HEK293T (cell line): ENCODE results near the gene CACNA1E.

Experiments
- CTCF ChIA-PET: fragments of 350-600 bp; formaldehyde crosslinking; extraction: SDS; loops from one replicate; lab custom pipeline; 2021; ENCODE audit warnings: antibody characterized with exemption, inconsistent platforms; lab: Yijun Ruan, JAX
- POLR2A ChIA-PET: fragments of 350-600 bp; formaldehyde crosslinking; extraction: SDS; loops from one replicate; lab custom pipeline; 2020; ENCODE audit warnings: antibody characterized with exemption, inconsistent platforms; lab: Yijun Ruan, JAX
- DNase-seq: peaks from one replicate; pipeline ENCODE4 v3.0.0; 2012; ENCODE audit warnings: mixed read lengths; ENCODE audit errors: extremely low spot score
- ARNT ChIP-seq: fragments of 450-650 bp; IDR thresholded peaks from 2 replicates; pipeline ENCODE4 v1.6.1; 2017; ENCODE audit warnings: mild to moderate bottlenecking
- BHLHE40 ChIP-seq: fragments of 450-650 bp; IDR thresholded peaks from 2 replicates; pipeline ENCODE4 v1.6.1; 2016; ENCODE audit warnings: mild to moderate bottlenecking, moderate library complexity, borderline replicate concordance
- CTBP1 ChIP-seq: fragments of 450-650 bp; IDR thresholded peaks from 2 replicates; pipeline ENCODE4 v1.6.1; 2016; ENCODE audit warnings: borderline replicate concordance
- ELF4 ChIP-seq: fragments of 450-650 bp; IDR thresholded peaks from 2 replicates; pipeline ENCODE4 v1.6.1; 2017; ENCODE audit warnings: antibody characterized with exemption
- FOXA1 ChIP-seq: fragments of 450-650 bp; IDR thresholded peaks from 2 replicates; pipeline ENCODE4 v1.6.1; 2016; ENCODE audit warnings: mild to moderate bottlenecking
- FOXK2 ChIP-seq: fragments of 450-650 bp; IDR thresholded peaks from 2 replicates; pipeline ENCODE4 v1.6.1; 2016; ENCODE audit warnings: mild to moderate bottlenecking
- FOXM1 ChIP-seq: fragments of 450-650 bp; IDR thresholded peaks from 2 replicates; pipeline ENCODE4 v1.6.1; 2017; ENCODE audit warnings: mild to moderate bottlenecking, borderline replicate concordance
- HDGF ChIP-seq: fragments of 450-650 bp; IDR thresholded peaks from 2 replicates; pipeline ENCODE4 v1.6.1; 2017; ENCODE audit warnings: antibody characterized with exemption, borderline replicate concordance
- L3MBTL2 ChIP-seq: fragments of 450-650 bp; conservative IDR thresholded peaks from 2 replicates; pipeline ENCODE4 v1.6.1; 2016; ENCODE audit warnings: mild to moderate bottlenecking
- LEF1 ChIP-seq: fragments of 450-650 bp; IDR thresholded peaks from 2 replicates; pipeline ENCODE4 v1.6.1; 2017; ENCODE audit warnings: mild to moderate bottlenecking, borderline replicate concordance
- NFRKB ChIP-seq: fragments of 450-650 bp; IDR thresholded peaks from 2 replicates; pipeline ENCODE4 v1.6.1; 2016; ENCODE audit warnings: mild to moderate bottlenecking, moderate library complexity
- PKNOX1 ChIP-seq: fragments of 450-650 bp; IDR thresholded peaks from 2 replicates; pipeline ENCODE4 v1.6.1; 2016
- SP1 ChIP-seq: fragments of 450-650 bp; IDR thresholded peaks from 2 replicates; pipeline ENCODE4 v1.6.1; 2017
- SUZ12 ChIP-seq: fragments of 450-650 bp; IDR thresholded peaks from 2 replicates; pipeline ENCODE4 v1.6.1; 2016; ENCODE audit warnings: mild to moderate bottlenecking
- TARDBP ChIP-seq: fragments of 450-650 bp; IDR thresholded peaks from 2 replicates; pipeline ENCODE4 v1.6.1; 2016
- ZNF384 ChIP-seq: fragments of 450-650 bp; IDR thresholded peaks from 2 replicates; pipeline ENCODE4 v1.6.1; 2016

Gene CACNA1E

GRCh38 chr1:181548497-181548896, 65.2 kb downstream of the CACNA1E start:
- no peak for DNase-seq
- ChIA-PET CTCF (no interaction called here), POLR2A (no interaction called here)
- TF ChIP-seq HDGF (no peak), ELF4 (no peak), BHLHE40 (no peak), SP1 (no peak), FOXK2 (no peak), NFRKB (no peak), FOXA1 (no peak), LEF1 (no peak), PKNOX1 (no peak), FOXM1 (no peak), ZNF384 (no peak), ARNT (no peak), SUZ12 (no peak), CTBP1 (no peak), L3MBTL2 (no peak), TARDBP (no peak)

- TF ChIP-seq ARNT (no peak), TARDBP (no peak), HDGF (no peak), SP1 (no peak), FOXM1 (no peak), CTBP1 (no peak), BHLHE40 (no peak), ZNF384 (no peak), FOXK2 (no peak)
- POLR2A ChIA-PET = no interaction called here
- CTCF ChIA-PET = no interaction called here
- DNase-seq = no peak
Measured at GRCh38 chr1:181551249-181551648, 67.9 kb downstream of the CACNA1E start.

- no peak for DNase-seq
- ChIA-PET POLR2A (no interaction called here), CTCF (no interaction called here)
- no peak for TF ChIP-seq BHLHE40
Measured at GRCh38 chr1:181551754-181552153, 68.4 kb downstream of the CACNA1E start.

GRCh38 chr1:181554465-181554864, 71.1 kb downstream of the CACNA1E start:
- ChIA-PET CTCF (interaction anchor here (0.5 kb wide), 1 partner anchor 64 kb away, joined by 3 read pairs; no protein-coding TSS in a partner anchor), POLR2A (no interaction called here)
- DNase-seq = no peak
- TF ChIP-seq LEF1 (no peak), HDGF (no peak), FOXK2 (no peak), FOXM1 (no peak), ELF4 (no peak), SP1 (no peak), TARDBP (no peak), FOXA1 (no peak), NFRKB (no peak), L3MBTL2 (no peak), CTBP1 (no peak)

GRCh38 chr1:181556631-181557030, 73.3 kb downstream of the CACNA1E start:
- POLR2A ChIA-PET = no interaction called here
- CTCF ChIA-PET = no interaction called here
- TF ChIP-seq PKNOX1 = no peak
- TF ChIP-seq HDGF = no peak
- no peak for TF ChIP-seq LEF1
- TF ChIP-seq BHLHE40 = no peak
- DNase-seq = no peak

GRCh38 chr1:181557313-181557712, 74.0 kb downstream of the CACNA1E start:
- CTCF ChIA-PET = no interaction called here
- POLR2A ChIA-PET = no interaction called here
- no peak for DNase-seq
- TF ChIP-seq ARNT (no peak), ZNF384 (no peak), FOXK2 (no peak)

GRCh38 chr1:181558416-181558815, 75.1 kb downstream of the CACNA1E start:
- TF ChIP-seq LEF1 = no peak
- POLR2A ChIA-PET = no interaction called here
- DNase-seq = no peak
- CTCF ChIA-PET = no interaction called here

- TF ChIP-seq ELF4 = no peak
- TF ChIP-seq CTBP1 = no peak
- TF ChIP-seq BHLHE40 = no peak
- no peak for TF ChIP-seq PKNOX1
- no peak for TF ChIP-seq SUZ12
- no peak for TF ChIP-seq FOXA1
- no peak for TF ChIP-seq FOXK2
- no peak for TF ChIP-seq SP1
- TF ChIP-seq ARNT = no peak
- no peak for TF ChIP-seq TARDBP
- no peak for TF ChIP-seq LEF1
- TF ChIP-seq ZNF384 = no peak
- TF ChIP-seq FOXM1 = no peak
- ChIA-PET POLR2A (no interaction called here), CTCF (no interaction called here)
- no peak for DNase-seq
Measured at GRCh38 chr1:181559142-181559541, 75.8 kb downstream of the CACNA1E start.
